ENCODE data around the gene TRAF3.

The TRAF3 gene

DNA sequence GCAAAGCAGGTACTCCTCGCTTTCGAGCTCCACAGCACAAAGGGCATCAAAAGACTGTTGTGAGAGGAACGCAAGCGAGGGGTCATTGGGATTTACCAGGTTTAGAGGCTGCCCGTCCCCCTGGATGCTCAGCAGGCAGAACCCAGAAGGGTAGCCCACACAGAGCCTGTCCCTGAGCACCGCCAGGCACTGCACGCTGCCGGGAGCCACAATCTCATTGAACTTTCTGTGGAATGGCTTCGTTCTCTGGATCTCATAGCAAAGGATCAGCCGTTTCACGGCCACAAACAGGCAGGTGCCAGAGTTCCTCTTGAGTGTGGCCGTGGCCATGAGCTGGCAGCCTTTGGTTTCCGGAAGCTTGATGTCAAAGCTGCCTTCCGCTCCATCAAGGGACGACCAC, 166.7 kb downstream of the TRAF3 start:
- TF ChIP-seq EZH2 (IDR thresholded peaks at IDR 0.05; ENCODE audit: borderline replicate concordance, low read depth, low read length, severe bottlenecking): no peak
- TF ChIP-seq, protein P1, sequence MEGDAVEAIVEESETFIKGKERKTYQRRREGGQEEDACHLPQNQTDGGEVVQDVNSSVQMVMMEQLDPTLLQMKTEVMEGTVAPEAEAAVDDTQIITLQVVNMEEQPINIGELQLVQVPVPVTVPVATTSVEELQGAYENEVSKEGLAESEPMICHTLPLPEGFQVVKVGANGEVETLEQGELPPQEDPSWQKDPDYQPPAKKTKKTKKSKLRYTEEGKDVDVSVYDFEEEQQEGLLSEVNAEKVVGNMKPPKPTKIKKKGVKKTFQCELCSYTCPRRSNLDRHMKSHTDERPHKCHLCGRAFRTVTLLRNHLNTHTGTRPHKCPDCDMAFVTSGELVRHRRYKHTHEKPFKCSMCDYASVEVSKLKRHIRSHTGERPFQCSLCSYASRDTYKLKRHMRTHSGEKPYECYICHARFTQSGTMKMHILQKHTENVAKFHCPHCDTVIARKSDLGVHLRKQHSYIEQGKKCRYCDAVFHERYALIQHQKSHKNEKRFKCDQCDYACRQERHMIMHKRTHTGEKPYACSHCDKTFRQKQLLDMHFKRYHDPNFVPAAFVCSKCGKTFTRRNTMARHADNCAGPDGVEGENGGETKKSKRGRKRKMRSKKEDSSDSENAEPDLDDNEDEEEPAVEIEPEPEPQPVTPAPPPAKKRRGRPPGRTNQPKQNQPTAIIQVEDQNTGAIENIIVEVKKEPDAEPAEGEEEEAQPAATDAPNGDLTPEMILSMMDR (IDR thresholded peaks at IDR 0.05; ENCODE audit: borderline replicate concordance, extremely low read depth, low read length, poor library complexity, severe bottlenecking): no peak
- H3K9ac ChIP-seq (ENCODE audit: low read depth, low read length): no peak overlapping the region
- ATAC-seq (ENCODE audit: insufficient read depth, low read depth): no peak
- no peak overlapping the region for H3K4me2 ChIP-seq (ENCODE audit: insufficient read depth, low read length)
- H3K9me3 ChIP-seq (ENCODE audit: insufficient read depth, low read length, severe bottlenecking): no peaks in the 10 kb centered on the region
- H2AFZ ChIP-seq (ENCODE audit: low read depth, low read length): no peak overlapping the region
- H3K4me1 ChIP-seq (ENCODE audit: insufficient read depth, low read length): peaks cover 4% of the 10 kb centered on the region
- H4K20me1 ChIP-seq (ENCODE audit: insufficient read depth, low read length): no peaks in the 10 kb centered on the region
- H3K27me3 ChIP-seq (ENCODE audit: insufficient read depth, low read length, poor library complexity): no peaks in the 10 kb centered on the region
- no peaks in the 10 kb centered on the region for H3K79me2 ChIP-seq (ENCODE audit: insufficient read depth, low read length)
- H3K27ac ChIP-seq (ENCODE audit: low read length): no peak overlapping the region
- H3K4me3 ChIP-seq (ENCODE audit: low read depth in 1 of 2, low read length in 2 of 2): no peak overlapping the region
- H3K36me3 ChIP-seq (ENCODE audit: insufficient read depth, low read length): no peaks in the 10 kb centered on the region
- DNase-seq: no peak

DNA sequence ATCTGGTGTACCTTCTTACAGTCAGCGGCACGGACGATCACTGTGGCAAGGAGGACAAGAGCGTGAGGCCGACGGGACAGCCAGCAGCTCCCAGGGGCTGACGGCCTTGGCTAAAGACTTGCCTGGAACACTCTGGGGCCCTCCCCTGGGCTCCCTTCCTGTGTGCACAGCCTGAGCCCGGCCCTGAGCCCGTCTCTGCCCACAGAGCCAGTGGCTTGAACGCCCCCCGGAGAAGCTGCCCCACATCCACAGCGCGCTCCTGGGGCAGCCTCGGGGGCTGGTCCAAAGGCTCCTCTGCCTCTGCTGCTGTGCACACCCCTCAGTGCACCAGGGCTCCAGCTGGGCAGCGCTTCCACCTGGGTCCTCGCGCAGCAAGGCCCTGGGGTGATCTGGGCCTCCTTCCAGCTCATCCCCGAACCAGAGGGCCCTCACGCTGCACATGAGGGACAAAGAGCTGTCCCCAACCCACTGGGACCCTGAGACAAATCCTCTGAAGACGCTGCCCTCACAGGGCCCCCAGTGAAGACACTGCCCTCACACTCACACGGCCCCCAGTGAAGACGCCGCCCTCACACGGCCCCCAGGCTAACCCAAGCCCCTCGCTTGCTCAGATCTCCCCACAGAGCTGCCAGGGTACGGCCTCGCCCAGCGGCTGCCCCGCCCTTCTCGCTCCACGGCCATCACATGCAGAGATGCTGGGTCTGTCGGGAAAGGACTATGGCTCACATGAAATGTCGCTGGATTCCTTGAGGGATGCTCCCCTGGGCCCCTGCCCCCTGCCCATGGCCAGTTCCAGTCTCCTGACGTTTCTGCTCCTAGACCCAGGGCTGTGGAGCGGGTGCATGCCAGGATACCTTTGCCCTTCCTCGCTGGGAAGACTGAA, 167.4 kb downstream of the TRAF3 start:
- no peak overlapping the region for H3K9ac ChIP-seq (ENCODE audit: low read depth, low read length)
- no peaks in the 10 kb centered on the region for H3K9me3 ChIP-seq (ENCODE audit: insufficient read depth, low read length, severe bottlenecking)
- TF ChIP-seq EZH2 (IDR thresholded peaks at IDR 0.05; ENCODE audit: borderline replicate concordance, low read depth, low read length, severe bottlenecking): no peak
- TF ChIP-seq, protein P1 (IDR thresholded peaks at IDR 0.05; ENCODE audit: borderline replicate concordance, extremely low read depth, low read length, poor library complexity, severe bottlenecking): no peak
- ATAC-seq (ENCODE audit: insufficient read depth, low read depth) (no peak), DNase-seq (no peak)
- H3K36me3 ChIP-seq (ENCODE audit: insufficient read depth, low read length): no peaks in the 10 kb centered on the region
- H3K27ac ChIP-seq (ENCODE audit: low read length): no peak overlapping the region
- no peak overlapping the region for H3K4me2 ChIP-seq (ENCODE audit: insufficient read depth, low read length)
- no peak overlapping the region for H2AFZ ChIP-seq (ENCODE audit: low read depth, low read length)
- no peaks in the 10 kb centered on the region for H4K20me1 ChIP-seq (ENCODE audit: insufficient read depth, low read length)
- H3K4me3 ChIP-seq (ENCODE audit: low read depth in 1 of 2, low read length in 2 of 2): no peak overlapping the region
- no peaks in the 10 kb centered on the region for H3K27me3 ChIP-seq (ENCODE audit: insufficient read depth, low read length, poor library complexity)
- H3K79me2 ChIP-seq (ENCODE audit: insufficient read depth, low read length): no peaks in the 10 kb centered on the region
- peaks cover 8% of the 10 kb centered on the region for H3K4me1 ChIP-seq (ENCODE audit: insufficient read depth, low read length)

DNA sequence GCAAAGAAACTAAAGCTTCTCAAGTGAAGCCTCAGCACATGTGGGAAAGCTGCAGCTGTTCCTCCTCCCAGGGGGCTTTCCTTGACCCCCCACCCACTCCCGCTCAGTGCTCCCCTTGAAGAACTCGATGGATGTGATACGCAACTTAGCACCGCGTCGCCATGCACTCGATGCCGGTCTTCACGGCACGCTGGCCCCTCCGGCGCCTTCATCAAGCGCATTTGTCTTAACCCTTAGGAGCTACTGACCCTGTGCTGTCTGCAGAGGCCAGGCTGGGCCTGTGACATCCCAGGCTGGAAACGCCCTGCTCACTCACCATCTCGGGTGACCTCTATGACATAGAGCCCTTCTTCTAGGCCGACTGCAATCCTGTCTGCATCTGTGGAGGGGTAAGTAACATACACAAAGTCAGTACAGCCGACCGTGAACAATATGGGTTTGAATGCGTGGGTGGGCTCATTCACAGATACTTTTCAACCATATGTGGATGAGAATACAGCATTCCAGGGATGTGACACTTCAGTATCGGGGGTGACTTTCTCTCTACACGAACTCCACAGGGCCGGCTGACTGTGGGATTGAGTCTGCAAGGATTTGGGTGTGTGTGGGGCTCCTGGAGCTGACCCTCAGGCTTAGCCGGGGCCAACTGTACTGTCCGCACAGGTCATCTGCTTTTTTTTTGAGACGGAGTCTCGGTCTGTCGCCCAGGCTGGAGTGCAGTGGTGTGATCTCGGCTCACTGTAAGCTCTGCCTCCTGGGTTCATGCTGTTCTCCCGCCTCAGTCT, 168.3 kb downstream of the TRAF3 start:
- H3K4me1 ChIP-seq (ENCODE audit: insufficient read depth, low read length): peaks cover 8% of the 10 kb centered on the region
- H3K4me3 ChIP-seq (ENCODE audit: low read depth in 1 of 2, low read length in 2 of 2): no peak overlapping the region
- no peaks in the 10 kb centered on the region for H3K9me3 ChIP-seq (ENCODE audit: insufficient read depth, low read length, severe bottlenecking)
- H3K36me3 ChIP-seq (ENCODE audit: insufficient read depth, low read length): no peaks in the 10 kb centered on the region
- H3K27me3 ChIP-seq (ENCODE audit: insufficient read depth, low read length, poor library complexity): no peaks in the 10 kb centered on the region
- H3K4me2 ChIP-seq (ENCODE audit: insufficient read depth, low read length): no peak overlapping the region
- no peaks in the 10 kb centered on the region for H4K20me1 ChIP-seq (ENCODE audit: insufficient read depth, low read length)
- no peaks in the 10 kb centered on the region for H3K79me2 ChIP-seq (ENCODE audit: insufficient read depth, low read length)
- no peak overlapping the region for H2AFZ ChIP-seq (ENCODE audit: low read depth, low read length)
- H3K27ac ChIP-seq (ENCODE audit: low read length): no peak overlapping the region
- no peak overlapping the region for H3K9ac ChIP-seq (ENCODE audit: low read depth, low read length)
- ATAC-seq (ENCODE audit: insufficient read depth, low read depth) (no peak), DNase-seq (no peak)
- TF ChIP-seq EZH2 (IDR thresholded peaks at IDR 0.05; ENCODE audit: borderline replicate concordance, low read depth, low read length, severe bottlenecking): no peak
- TF ChIP-seq, protein P1 (IDR thresholded peaks at IDR 0.05; ENCODE audit: borderline replicate concordance, extremely low read depth, low read length, poor library complexity, severe bottlenecking): no peak

Data from DND-41 (cell line).